PC-9 (cell line): Measurements from ENCODE around the gene CHST11. TPM values are rescaled to one million over a fixed set of nuclear protein-coding genes. Genes with fewer than 3 reads are reported as not detected.

Source experiments
- BruUV-seq: library from RNA; stranded (reverse); fragments of 400-500 nt; replicated peaks from 2 replicates; lab custom pipeline; 2021; lab: Mats Ljungman, UMichigan
- CTCF ChIA-PET: fragments of 300-600 bp; sonication (Branson Sonifier 250); formaldehyde crosslinking; loops from one replicate; lab custom pipeline; 2022; ENCODE audit warnings: antibody characterized with exemption; lab: Charles Lee
- POLR2A ChIA-PET: fragments of 300-600 bp; sonication (Branson Sonifier 250); formaldehyde crosslinking; loops from one replicate; lab custom pipeline; 2022; ENCODE audit warnings: antibody characterized with exemption; ENCODE audit not compliant: unreplicated experiment; lab: Charles Lee
- DNase-seq, 2 experiments: peaks; one replicate each; pipeline versions ENCODE4 v3.0.0 to v3.0.0-alpha.2; 2015 to 2022; ENCODE audit warnings: mixed read lengths in 1 of 2
- H2AFZ ChIP-seq: fragments of 200-600 bp; sonication (generic); 2 replicates; pipeline ENCODE4 v1.8.1; 2017; ENCODE audit warnings: antibody characterized with exemption
- H3F3A ChIP-seq: fragments of 200-600 bp; sonication (generic); 2 replicates; pipeline ENCODE4 v1.8.1; 2017; ENCODE audit warnings: antibody characterized with exemption, mild to moderate bottlenecking, low read depth; ENCODE audit not compliant: insufficient read depth
- H3K27ac ChIP-seq: fragments of 200-600 bp; sonication (generic); 2 replicates; pipeline ENCODE4 v1.6.1; 2016; ENCODE audit warnings: mixed run types
- H3K27me3 ChIP-seq: fragments of 200-600 bp; sonication (generic); 2 replicates; pipeline ENCODE4 v1.6.1; 2016; ENCODE audit warnings: low read depth, mixed run types; ENCODE audit not compliant: insufficient read depth
- H3K36me3 ChIP-seq: fragments of 200-600 bp; sonication (generic); 2 replicates; pipeline ENCODE4 v1.6.1; 2016; ENCODE audit warnings: low read depth, mixed run types
- H3K4me1 ChIP-seq: fragments of 200-600 bp; sonication (generic); replicated peaks from 2 replicates; pipeline ENCODE4 v1.6.1; 2016; ENCODE audit warnings: mixed run types; ENCODE audit not compliant: insufficient read depth
- H3K4me2 ChIP-seq: fragments of 200-600 bp; sonication (generic); 2 replicates; pipeline ENCODE4 v1.6.1; 2017; ENCODE audit warnings: mixed run types
- H3K4me3 ChIP-seq: fragments of 200-600 bp; sonication (generic); 2 replicates; pipeline ENCODE4 v1.6.1; 2016; ENCODE audit warnings: mixed run types
- H3K79me2 ChIP-seq: fragments of 200-600 bp; sonication (generic); 2 replicates; pipeline ENCODE4 v1.6.1; 2017; ENCODE audit warnings: low read depth, mixed run types
- H3K9me2 ChIP-seq: fragments of 200-600 bp; sonication (generic); 2 replicates; pipeline ENCODE4 v1.8.1; 2017; ENCODE audit warnings: mild to moderate bottlenecking; ENCODE audit not compliant: insufficient read depth
- H3K9me3 ChIP-seq: fragments of 200-600 bp; sonication (generic); 2 replicates; pipeline ENCODE4 v1.8.1; 2016; ENCODE audit warnings: low read depth; ENCODE audit not compliant: insufficient read depth
- H4K20me1 ChIP-seq: fragments of 200-600 bp; sonication (generic); 2 replicates; pipeline ENCODE4 v1.8.1; 2017; ENCODE audit not compliant: insufficient read depth
- CTCF ChIP-seq: fragments of 200-600 bp; sonication (generic); conservative IDR thresholded peaks from 2 replicates; pipeline ENCODE4 v1.6.1; 2017; ENCODE audit warnings: mixed run types, antibody characterized with exemption, mild to moderate bottlenecking, moderate library complexity
- EZH2 ChIP-seq: fragments of 200-600 bp; sonication (generic); IDR thresholded peaks from 2 replicates; pipeline ENCODE4 v1.8.0; 2017; ENCODE audit warnings: antibody characterized with exemption, low read depth
- intact Hi-C: fragments of 100-400 bp; cut with micrococcal nuclease; formaldehyde crosslinking; loops from one replicate; pipeline ENCODE4 v1.10.0; 2022; ENCODE audit not compliant: unreplicated experiment
- total RNA-seq: library from RNA; stranded (reverse); gene quantifications from 2 replicates; pipeline ENCODE4 v1.2.3, GENCODE V29; 2021

Gene CHST11
- total RNA-seq, 1 experiment from 2014 or later = 39.9 TPM

GRCh38 chr12:104575442-104576186 lies 118.9 kb downstream of the CHST11 start:
- Histone ChIP-seq H3K9me3 (no peaks in the 10 kb centered on the region), H3K4me2 (no peak overlapping the region), H3K79me2 (peaks cover 67% of the 10 kb centered on the region), H3K36me3 (no peaks in the 10 kb centered on the region), H3K4me1 (peaks cover 4% of the 10 kb centered on the region; the same call in 1 of the 2 replicates), H3K4me3 (no peak overlapping the region), H3F3A (peaks cover 28% of the 10 kb centered on the region; the same call in 1 of the 2 replicates), H3K9me2 (no peaks in the 10 kb centered on the region), H3K27ac (no peak overlapping the region), H3K27me3 (no peaks in the 10 kb centered on the region), H2AFZ (no peak overlapping the region), H4K20me1 (no peaks in the 10 kb centered on the region)
- ChIA-PET POLR2A (interaction anchor here (0.5 kb wide), 1 partner anchor 18 kb away, joined by 3 read pairs; no protein-coding TSS in a partner anchor), CTCF (no interaction called here)
- no peak for TF ChIP-seq CTCF
- no peak for TF ChIP-seq EZH2
- DNase-seq = no peak
- no TSS peak for BruUV-seq
- intact Hi-C loops = no loop called here

- no TSS peak for BruUV-seq
- intact Hi-C loops = no loop called here
- Histone ChIP-seq H4K20me1 (no peaks in the 10 kb centered on the region), H3K36me3 (no peaks in the 10 kb centered on the region), H3K4me1 (peaks cover 4% of the 10 kb centered on the region; the same call in 1 of the 2 replicates), H3K9me3 (no peaks in the 10 kb centered on the region), H3F3A (peaks cover 28% of the 10 kb centered on the region; the same call in 1 of the 2 replicates), H3K27me3 (no peaks in the 10 kb centered on the region), H3K79me2 (peaks cover 67% of the 10 kb centered on the region), H2AFZ (no peak overlapping the region), H3K27ac (no peak overlapping the region), H3K9me2 (no peaks in the 10 kb centered on the region), H3K4me2 (no peak overlapping the region), H3K4me3 (no peak overlapping the region)
- DNase-seq = no peak
- ChIA-PET CTCF (no interaction called here), POLR2A (no interaction called here)
- TF ChIP-seq EZH2 (no peak), CTCF (no peak)
Measured at GRCh38 chr12:104576187-104576778, 119.5 kb downstream of the CHST11 start.

- intact Hi-C loops = no loop called here
- Histone ChIP-seq H3K4me3 (no peak overlapping the region), H2AFZ (no peak overlapping the region), H3K4me1 (peaks cover 4% of the 10 kb centered on the region; the same call in 1 of the 2 replicates), H4K20me1 (no peaks in the 10 kb centered on the region), H3K27me3 (no peaks in the 10 kb centered on the region), H3K79me2 (peaks cover 72% of the 10 kb centered on the region), H3K27ac (no peak overlapping the region), H3K36me3 (no peaks in the 10 kb centered on the region), H3F3A (peaks cover 28% of the 10 kb centered on the region; the same call in 1 of the 2 replicates), H3K9me3 (no peaks in the 10 kb centered on the region), H3K4me2 (no peak overlapping the region), H3K9me2 (no peaks in the 10 kb centered on the region)
- POLR2A ChIA-PET = no interaction called here
- no peak for TF ChIP-seq CTCF
- no peak for TF ChIP-seq EZH2
- CTCF ChIA-PET = no interaction called here
- no peak for DNase-seq
- BruUV-seq = no TSS peak
Measured at GRCh38 chr12:104576980-104577580, 120.3 kb downstream of the CHST11 start.
